IMR-90 (cell line): ENCODE results near the gene SP3. TPM values are rescaled to one million over a fixed set of nuclear protein-coding genes. Genes with fewer than 3 reads are reported as not detected.

Experiments used
- ATAC-seq: fragments of 200-7000 bp; cut with Tn5 transposase; 2 replicates; pipeline ENCODE4 v1.9.1; 2020; ENCODE audit warnings: low read depth, mild to moderate bottlenecking, moderate library complexity
- BruUV-seq: library from RNA; stranded (reverse); fragments of 400-500 nt; replicated peaks from 2 replicates; lab custom pipeline; 2021; lab: Mats Ljungman, UMichigan
- CTCF ChIA-PET: fragments of 300-600 bp; formaldehyde crosslinking; extraction: SDS; loops from one replicate; lab custom pipeline; 2021; ENCODE audit warnings: antibody characterized with exemption; lab: Yijun Ruan, JAX
- POLR2A ChIA-PET: fragments of 300-600 bp; sonication (Branson Sonifier 250); formaldehyde crosslinking; loops from one replicate; lab custom pipeline; 2022; ENCODE audit warnings: antibody characterized with exemption; ENCODE audit not compliant: unreplicated experiment; lab: Charles Lee
- DNase-seq: peaks from one replicate; pipeline ENCODE4 v3.0.0; 2013
- H2AFZ ChIP-seq: replicated peaks from 2 replicates; pipeline ENCODE3; 2013; ENCODE audit warnings: low read length, mild to moderate bottlenecking; ENCODE audit not compliant: poor library complexity
- H2AK5ac ChIP-seq: 2 replicates; pipeline ENCODE4 v1.6.1; 2013; ENCODE audit warnings: low read depth, low read length, inconsistent platforms
- H2AK9ac ChIP-seq: replicated peaks from 2 replicates; pipeline ENCODE3; 2013; ENCODE audit warnings: mild to moderate bottlenecking, low read depth, low read length, moderate library complexity; ENCODE audit not compliant: poor library complexity
- H2BK120ac ChIP-seq: 2 replicates; pipeline ENCODE4 v1.6.1; 2013; ENCODE audit warnings: low read depth, low read length, inconsistent platforms
- H2BK15ac ChIP-seq: 3 replicates; pipeline ENCODE4 v1.6.1; 2013; ENCODE audit warnings: low read depth, low read length, inconsistent platforms
- H2BK20ac ChIP-seq: 2 replicates; pipeline ENCODE4 v1.6.1; 2013; ENCODE audit warnings: low read depth, mild to moderate bottlenecking, inconsistent platforms, low read length, moderate library complexity
- H2BK5ac ChIP-seq: 2 replicates; pipeline ENCODE4 v1.6.1; 2013; ENCODE audit warnings: mild to moderate bottlenecking, low read depth, low read length, inconsistent platforms; ENCODE audit not compliant: poor library complexity, severe bottlenecking
- H3K14ac ChIP-seq: replicated peaks from 2 replicates; pipeline ENCODE4 v1.6.1; 2013; ENCODE audit warnings: low read depth, low read length, inconsistent platforms
- H3K18ac ChIP-seq: 2 replicates; pipeline ENCODE4 v1.6.1; 2013; ENCODE audit warnings: low read depth, low read length, control low read depth
- H3K23ac ChIP-seq: 2 replicates; pipeline ENCODE4 v1.6.1; 2013; ENCODE audit warnings: low read depth, low read length, inconsistent platforms
- H3K27ac ChIP-seq: 2 replicates; pipeline ENCODE4 v1.5.1; 2013; ENCODE audit warnings: mild to moderate bottlenecking, control low read depth, low read length; ENCODE audit not compliant: insufficient read depth
- H3K27me3 ChIP-seq: 2 replicates; pipeline ENCODE4 v1.6.1; 2013; ENCODE audit warnings: low read length; ENCODE audit not compliant: control insufficient read depth, insufficient read depth
- H3K36me3 ChIP-seq: 2 replicates; pipeline ENCODE4 v1.6.1; 2013; ENCODE audit warnings: low read length, mixed read lengths; ENCODE audit not compliant: control insufficient read depth, insufficient read depth
- H3K4ac ChIP-seq: 2 replicates; pipeline ENCODE4 v1.6.1; 2013; ENCODE audit warnings: low read depth, low read length, inconsistent platforms
- H3K4me1 ChIP-seq: 2 replicates; pipeline ENCODE4 v1.6.1; 2013; ENCODE audit warnings: low read length, mixed read lengths; ENCODE audit not compliant: control insufficient read depth, insufficient read depth
- H3K4me2 ChIP-seq: 2 replicates; pipeline ENCODE4 v1.6.1; 2013; ENCODE audit warnings: low read depth, mild to moderate bottlenecking, control low read depth, low read length, moderate library complexity
- H3K4me3 ChIP-seq: 2 replicates; pipeline ENCODE4 v1.5.1; 2013; ENCODE audit warnings: low read depth, mild to moderate bottlenecking, control low read depth, low read length, moderate library complexity; ENCODE audit not compliant: insufficient read depth
- H3K56ac ChIP-seq: 2 replicates; pipeline ENCODE4 v1.6.1; 2013; ENCODE audit warnings: low read length, inconsistent platforms; ENCODE audit not compliant: insufficient read depth; ENCODE audit errors: extremely low read depth
- H3K79me1 ChIP-seq, 2 experiments: 2 replicates each; pipeline ENCODE4 v1.6.1; 2013; ENCODE audit warnings: low read length in 2 of 2, inconsistent platforms in 1 of 2, low read depth in 1 of 2
- H3K9ac ChIP-seq: 2 replicates; pipeline ENCODE4 v1.6.1; 2013; ENCODE audit warnings: low read depth, low read length, control low read depth
- H3K9me1 ChIP-seq: 2 replicates; pipeline ENCODE4 v1.6.1; 2013; ENCODE audit warnings: low read length, inconsistent platforms; ENCODE audit not compliant: insufficient read depth
- H3K9me3 ChIP-seq: 2 replicates; pipeline ENCODE4 v1.6.1; 2013; ENCODE audit warnings: low read length; ENCODE audit not compliant: control insufficient read depth, insufficient read depth
- H4K20me1 ChIP-seq: 2 replicates; pipeline ENCODE4 v1.6.1; 2013; ENCODE audit warnings: low read length, inconsistent platforms; ENCODE audit not compliant: insufficient read depth
- H4K5ac ChIP-seq: 2 replicates; pipeline ENCODE4 v1.6.1; 2013; ENCODE audit warnings: mild to moderate bottlenecking, low read depth, low read length, control low read depth
- H4K8ac ChIP-seq, 2 experiments: 2 replicates each; pipeline ENCODE4 v1.6.1; 2013; ENCODE audit warnings: low read depth in 2 of 2, low read length in 2 of 2, control low read depth in 1 of 2, inconsistent platforms in 1 of 2
- H4K91ac ChIP-seq: 2 replicates; pipeline ENCODE4 v1.6.1; 2013; ENCODE audit warnings: low read depth, low read length, inconsistent platforms; ENCODE audit not compliant: insufficient read depth
- BHLHE40 ChIP-seq: fragments of 150-350 bp; IDR thresholded peaks from 2 replicates; pipeline ENCODE4 v1.6.1; 2016; ENCODE audit warnings: mild to moderate bottlenecking, low read depth, low read length
- CEBPB ChIP-seq: IDR thresholded peaks from 2 replicates; pipeline ENCODE4 v1.6.1; 2012; ENCODE audit warnings: low read depth, low read length, improper control_type of control experiment
- CHD1 ChIP-seq: IDR thresholded peaks from 2 replicates; pipeline ENCODE4 v1.6.1; 2012; ENCODE audit warnings: low read depth, low read length, improper control_type of control experiment
- CTCF ChIP-seq: conservative IDR thresholded peaks from 2 replicates; pipeline ENCODE4 v1.5.1; 2012; ENCODE audit warnings: mild to moderate bottlenecking, low read depth, low read length, improper control_type of control experiment
- ELK1 ChIP-seq: fragments of 150-350 bp; IDR thresholded peaks from 2 replicates; pipeline ENCODE4 v1.6.1; 2016; ENCODE audit warnings: low read depth, mild to moderate bottlenecking, low read length, moderate library complexity, borderline replicate concordance
- FOS ChIP-seq: fragments of 150-350 bp; IDR thresholded peaks from 2 replicates; pipeline ENCODE4 v1.6.1; 2016; ENCODE audit warnings: low read depth, low read length
- MAFK ChIP-seq: IDR thresholded peaks from 2 replicates; pipeline ENCODE4 v1.6.1; 2012; ENCODE audit warnings: low read depth, low read length, improper control_type of control experiment
- MAZ ChIP-seq: IDR thresholded peaks from 2 replicates; pipeline ENCODE4 v1.6.1; 2012; ENCODE audit warnings: low read depth, mild to moderate bottlenecking, low read length, improper control_type of control experiment, moderate library complexity, borderline replicate concordance
- MXI1 ChIP-seq: IDR thresholded peaks from 2 replicates; pipeline ENCODE4 v1.6.1; 2012; ENCODE audit warnings: low read depth, mild to moderate bottlenecking, low read length, moderate library complexity, borderline replicate concordance
- NFE2L2 ChIP-seq: fragments of 150-350 bp; IDR thresholded peaks from 2 replicates; pipeline ENCODE4 v1.6.1; 2016; ENCODE audit warnings: low read depth, mild to moderate bottlenecking, low read length
- POLR2A ChIP-seq: IDR thresholded peaks from 2 replicates; pipeline ENCODE4 v1.6.1; 2012; ENCODE audit warnings: mild to moderate bottlenecking, low read depth, low read length
- RAD21 ChIP-seq: IDR thresholded peaks from 2 replicates; pipeline ENCODE4 v1.6.1; 2012; ENCODE audit warnings: low read length, improper control_type of control experiment
- RCOR1 ChIP-seq: IDR thresholded peaks from 2 replicates; pipeline ENCODE4 v1.6.1; 2012; ENCODE audit warnings: mild to moderate bottlenecking, low read length, improper control_type of control experiment; ENCODE audit not compliant: insufficient replicate concordance
- RFX5 ChIP-seq: IDR thresholded peaks from 2 replicates; pipeline ENCODE4 v1.8.0; 2012; ENCODE audit warnings: low read depth, mild to moderate bottlenecking, low read length, moderate library complexity
- SMC3 ChIP-seq: fragments of 150-350 bp; IDR thresholded peaks from 2 replicates; pipeline ENCODE4 v1.6.1; 2016; ENCODE audit warnings: low read depth, mild to moderate bottlenecking, antibody characterized with exemption, low read length, moderate library complexity
- USF2 ChIP-seq: fragments of 150-350 bp; IDR thresholded peaks from 2 replicates; pipeline ENCODE4 v1.6.1; 2017; ENCODE audit warnings: mild to moderate bottlenecking, antibody characterized with exemption, low read length, low read depth
- WGBS, 2 experiments: methylation state at CpG; one replicate each; pipeline versions ENCODE4 v1.1.5 to v1.1.7; 2013; ENCODE audit warnings: missing lambda C conversion rate in 2 of 2; ENCODE audit not compliant: insufficient read length in 1 of 2; ENCODE audit errors: extremely low coverage in 2 of 2; 5-methylcytosine and 5-hydroxymethylcytosine counted together
- dilution Hi-C: fragments of 300-500 bp; cut with HindIII; formaldehyde crosslinking; loops from one replicate; pipeline ENCODE4 v1.14.3; 2018; ENCODE audit warnings: low sequenced_read_pairs; ENCODE audit not compliant: unreplicated experiment
- in situ Hi-C: fragments of 300-500 bp; cut with MboI; formaldehyde crosslinking; loops from 3 replicates; pipeline ENCODE4 v1.14.3; 2019; ENCODE audit warnings: low sequenced_read_pairs, inconsistent platforms, mixed read lengths
- intact Hi-C: fragments of 100-400 bp; cut with micrococcal nuclease; formaldehyde crosslinking; loops from 2 replicates; pipeline ENCODE4 v1.10.0; 2022
- polyA plus RNA-seq, 3 experiments: library from polyadenylated mRNA; depleted of rRNA; stranded (reverse); fragments of >200 nt; gene quantifications; 2 replicates each; pipeline ENCODE4 v1.2.3, GENCODE V29; 2012; ENCODE audit warnings: low replicate concordance in 1 of 3
- total RNA-seq: library from RNA; depleted of rRNA; stranded (reverse); fragments of >200 nt; gene quantifications from 2 replicates; pipeline ENCODE4 v1.2.3, GENCODE V29; 2012

Gene SP3
- total and polyA plus RNA-seq, 2 of the 4 experiments (the other 2 are of a cell fraction) = 26.7 to 136 TPM

GRCh38 chr2:173986805-173987204 lies 21.6 kb upstream of the SP3 start:
- ATAC-seq = no peak
- Histone ChIP-seq H3K4me3 (no peak overlapping the region), H4K91ac (no peak overlapping the region), H3K27me3 (no peaks in the 10 kb centered on the region), H4K5ac (peak overlapping the region; percentile 67), H3K9me3 (no peaks in the 10 kb centered on the region), H2BK5ac (no peak overlapping the region), H3K4me1 (peaks cover 24% of the 10 kb centered on the region), H3K9ac (no peak overlapping the region), H2AFZ (no peak overlapping the region), H3K79me1 (no peaks in the 10 kb centered on the region), H3K14ac (peak overlapping the region; percentile 61), H3K27ac (no peak overlapping the region), H4K8ac (peak overlapping the region in 1 of 2 experiments; percentile 9; a peak in 1 of 4 replicates), H3K4ac (no peak overlapping the region; the same call in 1 of the 2 replicates), H2AK5ac (no peak overlapping the region), H4K20me1 (no peaks in the 10 kb centered on the region), H3K18ac (0 out of 2 replicates have a peak overlapping the region, but pooled peaks have one; percentile 88), H3K56ac (no peak overlapping the region), H3K36me3 (no peaks in the 10 kb centered on the region), H3K9me1 (peaks cover 14% of the 10 kb centered on the region), H2BK120ac (peak overlapping the region; percentile 22), H3K4me2 (no peak overlapping the region), H2BK20ac (peak overlapping the region; percentile 63; the same call in 1 of the 2 replicates), H2AK9ac (no peak overlapping the region), H3K23ac (0 out of 2 replicates have a peak overlapping the region, but pooled peaks have one; percentile 73), H2BK15ac (no peak overlapping the region; the same call in 2 of the 3 replicates)
- BruUV-seq = no TSS peak
- in situ Hi-C loops (no loop called here), intact Hi-C loops (no loop called here), dilution Hi-C loops (no loop called here)
- POLR2A ChIA-PET = no interaction called here
- CTCF ChIA-PET = interaction anchor here (0.6 kb wide), 2 partner anchors 14 to 43 kb away, joined by 3 to 4 read pairs; no protein-coding TSS in a partner anchor
- peak; percentile 43 for DNase-seq
- TF ChIP-seq MXI1 = no peak
- no peak for TF ChIP-seq CTCF
- TF ChIP-seq MAZ = no peak
- no peak for TF ChIP-seq SMC3
- no peak for TF ChIP-seq ELK1
- TF ChIP-seq NFE2L2 = no peak
- TF ChIP-seq RFX5 = no peak
- no peak for TF ChIP-seq POLR2A
- no peak for TF ChIP-seq RAD21
- TF ChIP-seq BHLHE40 = no peak
- TF ChIP-seq MAFK = no peak
- no peak for TF ChIP-seq CHD1
- TF ChIP-seq FOS = no peak
- no peak for TF ChIP-seq USF2
- no peak for TF ChIP-seq RCOR1
- TF ChIP-seq CEBPB = no peak
- no CpG with 5 or more reads among the region's 2 CpGs for WGBS, 2 experiments
